ENCODE measurements around the gene CPPED1. TPM values are rescaled to one million over a fixed set of nuclear protein-coding genes. Genes with fewer than 3 reads are reported as not detected.

The CPPED1 gene
- total RNA-seq, 2 donors from 2014 or later: 3.3 to 4.4 TPM

DNA sequence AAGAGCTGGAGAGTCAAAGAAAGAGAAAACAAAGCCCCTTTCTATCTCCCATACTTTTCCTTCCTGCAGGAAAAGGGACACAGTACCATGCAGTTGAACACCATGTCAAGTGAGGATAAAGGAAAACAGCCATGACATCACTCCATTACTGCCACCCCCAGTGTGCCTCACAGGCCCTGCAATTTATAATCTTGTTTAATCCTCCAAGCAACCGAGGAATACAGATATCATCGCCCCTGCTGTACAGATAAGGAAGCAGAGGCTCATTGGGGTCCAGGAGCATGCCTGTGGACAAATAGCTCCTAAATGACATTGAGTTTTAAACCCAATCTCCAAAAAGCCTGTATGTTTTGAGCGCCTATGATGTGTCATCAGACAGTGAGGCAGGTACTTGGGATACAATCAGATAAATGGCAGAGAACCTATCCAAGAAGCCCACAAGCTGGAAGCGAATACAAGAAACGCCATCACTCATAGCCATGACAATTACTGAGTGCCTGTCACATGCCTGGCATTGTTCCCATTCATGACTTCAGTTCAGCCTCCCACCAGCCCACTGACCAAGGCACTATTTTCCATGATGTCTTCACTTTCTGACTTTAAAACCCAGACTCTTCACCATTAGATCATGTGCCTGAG, 45.5 kb downstream of the CPPED1 start:
- Histone ChIP-seq H3K9me3 (no peaks in the 10 kb centered on the region), H3K4me1 (no peaks in the 10 kb centered on the region), H3K27me3 (no peaks in the 10 kb centered on the region), H3K36me3 (replicated peaks in 1 of 2; ENCODE audit: insufficient read depth in 1 of 2, low read depth in 2 of 2) (no peaks in the 10 kb centered on the region), H3K4me3 (no peak overlapping the region), H3K27ac (no peak overlapping the region)
- no peak for ATAC-seq
- intact Hi-C loops (cut with DNase I): no loop called here
- DNase-seq: no peak
- WGBS, 2 donors: 67% methylated on average over 5 of the region's 5 CpGs
- TF ChIP-seq POLR2A (IDR thresholded peaks at IDR 0.05): no peak
- no peak for TF ChIP-seq CTCF (IDR thresholded peaks at IDR 0.05)

- WGBS, 2 donors: 76% methylated on average over 7 of the region's 7 CpGs
- intact Hi-C loops (cut with DNase I): no loop called here
- no peak for ATAC-seq
- no peaks in the 10 kb centered on the region for H3K36me3 ChIP-seq (replicated peaks in 1 of 2; ENCODE audit: insufficient read depth in 1 of 2, low read depth in 2 of 2)
- H3K27ac ChIP-seq: no peak overlapping the region
- DNase-seq: no peak
- no peaks in the 10 kb centered on the region for H3K9me3 ChIP-seq
- no peak overlapping the region for H3K4me3 ChIP-seq
- no peaks in the 10 kb centered on the region for H3K4me1 ChIP-seq
- TF ChIP-seq POLR2A (IDR thresholded peaks at IDR 0.05) (no peak), CTCF (IDR thresholded peaks at IDR 0.05) (no peak)
- no peaks in the 10 kb centered on the region for H3K27me3 ChIP-seq
Measured at GRCh38 chr16:12757546-12757945, 46.1 kb downstream of the CPPED1 start.

DNA sequence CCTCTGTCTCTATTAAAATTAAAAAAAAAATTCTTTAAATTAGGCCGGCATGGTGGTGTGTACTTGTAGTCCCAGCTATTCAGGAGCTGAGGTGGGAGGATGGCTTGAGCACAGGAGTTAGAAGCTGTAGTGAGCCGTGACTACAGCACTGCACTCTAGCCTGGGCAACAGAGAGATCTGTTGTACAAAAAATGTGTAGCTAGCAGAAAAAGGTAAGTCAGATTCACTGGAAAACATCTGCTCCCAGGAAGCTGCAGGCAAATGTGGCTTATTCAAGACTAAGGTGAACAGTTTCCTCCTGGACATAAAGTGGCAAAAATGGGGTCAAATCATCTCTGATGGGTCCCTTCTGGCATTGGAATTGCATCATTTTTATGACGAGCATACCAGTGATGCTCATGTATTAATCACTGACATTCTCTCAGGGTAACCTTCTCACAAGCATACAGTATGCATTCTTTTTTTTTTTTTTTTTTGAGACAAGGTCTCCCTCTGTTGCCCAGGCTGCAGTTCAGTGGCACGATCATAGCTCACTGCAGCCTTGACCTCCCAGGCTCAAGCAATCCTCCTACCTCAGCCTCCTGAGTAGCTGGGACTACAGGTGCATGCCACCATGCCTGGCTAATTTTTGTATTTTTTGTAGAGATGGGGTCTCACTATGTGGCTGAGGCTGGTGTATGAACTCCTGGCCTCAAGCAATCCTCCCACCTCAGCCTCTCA, 48.7 kb downstream of the CPPED1 start:
- Histone ChIP-seq H3K4me1 (no peaks in the 10 kb centered on the region), H3K27me3 (no peaks in the 10 kb centered on the region), H3K27ac (no peak overlapping the region), H3K4me3 (no peak overlapping the region), H3K9me3 (no peaks in the 10 kb centered on the region), H3K36me3 (replicated peaks in 1 of 2; ENCODE audit: insufficient read depth in 1 of 2, low read depth in 2 of 2) (no peaks in the 10 kb centered on the region)
- ATAC-seq (no peak), DNase-seq (no peak)
- 77 to 83% methylated on average over 4 of the region's 4 CpGs for WGBS, 2 donors
- intact Hi-C loops (cut with DNase I): no loop called here
- no peak for TF ChIP-seq CTCF (IDR thresholded peaks at IDR 0.05)
- TF ChIP-seq POLR2A (IDR thresholded peaks at IDR 0.05): no peak

- ATAC-seq (no peak), DNase-seq (no peak)
- H3K36me3 ChIP-seq (replicated peaks in 1 of 2; ENCODE audit: insufficient read depth in 1 of 2, low read depth in 2 of 2): no peaks in the 10 kb centered on the region
- H3K9me3 ChIP-seq: no peaks in the 10 kb centered on the region
- H3K4me1 ChIP-seq: no peaks in the 10 kb centered on the region
- H3K27ac ChIP-seq: no peak overlapping the region
- no peak overlapping the region for H3K4me3 ChIP-seq
- 81 to 84% methylated on average over 15 of the region's 15 CpGs for WGBS, 2 donors
- no peak for TF ChIP-seq CTCF (IDR thresholded peaks at IDR 0.05)
- no peak for TF ChIP-seq POLR2A (IDR thresholded peaks at IDR 0.05)
- intact Hi-C loops (cut with DNase I): no loop called here
- no peaks in the 10 kb centered on the region for H3K27me3 ChIP-seq
Measured at GRCh38 chr16:12753203-12754023, 50.3 kb downstream of the CPPED1 start.
